Measurements from ENCODE around the gene LRRK1.

DNA sequence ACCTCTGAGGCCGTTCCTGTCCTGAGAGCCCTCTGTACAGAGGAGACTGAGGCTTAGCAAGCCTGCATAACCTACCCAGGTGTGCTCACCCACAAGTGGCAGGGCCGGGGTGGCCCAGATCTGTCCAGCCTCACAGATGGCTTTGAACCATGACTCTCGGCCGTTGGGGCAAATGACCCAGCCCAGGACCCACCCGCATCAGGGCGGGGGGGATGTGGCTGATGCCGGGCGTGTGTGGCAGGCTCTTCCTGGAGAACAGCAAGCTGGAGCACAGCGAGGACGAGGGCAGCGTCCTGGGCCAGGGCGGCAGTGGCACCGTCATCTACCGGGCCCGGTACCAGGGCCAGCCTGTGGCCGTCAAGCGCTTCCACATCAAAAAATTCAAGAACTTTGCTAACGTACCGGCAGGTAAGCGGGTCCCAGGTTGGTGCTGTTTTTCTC lies 133.5 kb downstream of the LRRK1 start:
- TF ChIP-seq POLR2AphosphoS5 (IDR thresholded peaks at IDR 0.05; ENCODE audit: low read depth, low read length) (no peak), POLR2A (IDR thresholded peaks at IDR 0.05; ENCODE audit: low read depth, low read length) (no peak)
